Measurements from ENCODE around the gene BET1L. TPM values are rescaled to one million over a fixed set of nuclear protein-coding genes. Genes with fewer than 3 reads are reported as not detected.

Gene BET1L
- total and polyA plus RNA-seq, 10 of the 15 experiments (the other 5 are each of a cell fraction or from before 2014, with no cell fraction given): 6.7 to 55.4 (median 39.7) TPM

DNA sequence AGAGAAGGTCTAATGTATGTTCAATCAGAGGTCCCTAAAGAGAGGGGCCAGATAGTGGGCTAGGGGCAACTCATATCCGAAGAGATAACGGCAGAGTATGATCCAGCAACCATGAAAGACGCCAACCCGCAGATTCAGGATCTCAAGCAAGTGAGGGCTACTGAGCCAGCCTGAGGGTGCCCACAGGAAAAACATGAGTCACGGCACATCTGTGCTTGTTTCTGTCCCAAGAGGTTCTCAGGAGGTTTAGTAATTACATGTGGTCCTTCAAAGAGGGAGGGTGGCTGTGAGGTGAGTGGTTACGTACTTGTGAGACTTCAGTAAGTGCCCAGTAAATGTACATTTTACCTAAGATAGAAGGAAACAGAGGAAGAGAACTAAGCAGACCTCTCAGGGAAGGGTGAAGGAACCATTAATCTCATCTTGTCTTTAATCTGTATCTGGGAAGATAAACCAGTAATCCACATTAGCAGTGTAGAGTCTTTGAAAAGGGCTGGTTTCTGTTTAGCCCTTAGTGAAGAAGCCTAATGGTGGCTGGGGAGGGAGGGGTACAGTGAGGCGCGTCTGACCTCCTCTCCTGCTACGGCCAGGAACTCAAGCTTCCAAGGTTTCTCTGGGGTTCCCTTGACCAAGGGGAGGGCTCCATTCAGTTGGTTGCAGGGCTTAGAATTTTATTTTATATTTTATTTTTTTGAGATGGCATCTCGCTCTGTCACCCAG lies 18.7 kb upstream of the BET1L start:
- peak overlapping the region; percentile 7 for H3K27ac ChIP-seq (ENCODE audit: control insufficient read depth, insufficient read depth)
- H3K4me3 ChIP-seq: peak overlapping the region; percentile 37; the same call in 1 of the 2 replicates
- ChIA-PET POLR2A (interaction anchor here (0.5 kb wide), 1 partner anchor 21 kb away, joined by 5 read pairs; no protein-coding TSS in a partner anchor), RAD21 (ENCODE audit: unreplicated experiment) (interaction anchor here (0.7 kb wide), 1 partner anchor 374 kb away, joined by 3 read pairs; no protein-coding TSS in a partner anchor), CTCF (no interaction called here), SMC1A (ENCODE audit: uncharacterized antibody, unreplicated experiment) (no interaction called here)
- ATAC-seq (peak; percentile 99), DNase-seq (ENCODE audit: low read depth, low spot score) (peak; percentile 53), FAIRE-seq (peak; percentile 79)
- peak overlapping the region; percentile 1 for H3K4me2 ChIP-seq (ENCODE audit: control insufficient read depth, insufficient read depth)
- no peaks in the 10 kb centered on the region for H3K27me3 ChIP-seq (replicated peaks in 1 of 2; ENCODE audit: control insufficient read depth in 2 of 2, insufficient read depth in 2 of 2, low read length in 1 of 2)
- 33% methylated on average over 10 of the region's 10 CpGs for WGBS (ENCODE audit: insufficient coverage, insufficient replicate concordance, low lambda C conversion rate, missing lambda C conversion rate)
- H3K36me3 ChIP-seq (ENCODE audit: control insufficient read depth in 2 of 2, insufficient read depth in 2 of 2, low read length in 1 of 2): peaks cover 0 to 3% of the 10 kb centered on the region in 2 experiments; a peak in 2 of 4 replicates
- no peaks in the 10 kb centered on the region for H3K9me3 ChIP-seq (replicated peaks; ENCODE audit: control insufficient read depth, insufficient read depth, low read length)
- peak overlapping the region; percentile 63 for H2AFZ ChIP-seq (ENCODE audit: control insufficient read depth, low read depth, low read length)
- no peaks in the 10 kb centered on the region for H3K79me2 ChIP-seq (ENCODE audit: control insufficient read depth, insufficient read depth, low read length)
- in situ Hi-C loops (cut with MboI) (no loop called here), intact Hi-C loops (cut with micrococcal nuclease; ENCODE audit: unreplicated experiment) (no loop called here)
- no TSS peak for BruUV-seq (replicated peaks)
- H3K9ac ChIP-seq (ENCODE audit: control insufficient read depth, insufficient read depth, low read length): peak overlapping the region; percentile 35; the same call in 1 of the 2 replicates
- no peaks in the 10 kb centered on the region for H3K4me1 ChIP-seq (ENCODE audit: control insufficient read depth, insufficient read depth, low read length)
- H4K20me1 ChIP-seq (ENCODE audit: control insufficient read depth, insufficient read depth): no peaks in the 10 kb centered on the region
- TF ChIP-seq ZBTB11 (CRISPR knock-in tag; IDR thresholded peaks at IDR 0.05) (no peak), ATF7 (IDR thresholded peaks at IDR 0.05; ENCODE audit: low read depth) (peak; percentile 41), SMC3 (IDR thresholded peaks at IDR 0.05; ENCODE audit: borderline replicate concordance, low read length) (0 out of 2 replicates have a peak, but pooled peaks have one; percentile 5), ASH2L (IDR thresholded peaks at IDR 0.05; ENCODE audit: borderline replicate concordance, low read depth) (no peak), RUNX3 (IDR thresholded peaks at IDR 0.05; ENCODE audit: low read length) (peak; percentile 42; the same call in 1 of the 2 replicates), TCF12 (IDR thresholded peaks at IDR 0.05; ENCODE audit: low read depth, low read length) (0 out of 2 replicates have a peak, but pooled peaks have one; percentile 24), SMAD5 (IDR thresholded peaks at IDR 0.05; ENCODE audit: low read depth) (no peak), POLR2A (IDR thresholded peaks at IDR 0.05; ENCODE audit: low read depth, low read length) (peak; percentile 46; the same call in 1 of the 2 replicates), TCF7 (IDR thresholded peaks at IDR 0.05; ENCODE audit: borderline replicate concordance) (no peak), KDM1A (IDR thresholded peaks at IDR 0.05; ENCODE audit: borderline replicate concordance) (no peak), MEF2B (IDR thresholded peaks at IDR 0.05; ENCODE audit: partially characterized antibody, poor library complexity, severe bottlenecking) (peak; percentile 61), SREBF2 (IDR thresholded peaks at IDR 0.05; ENCODE audit: low read length) (no peak), MTA2 (IDR thresholded peaks at IDR 0.05; ENCODE audit: low read depth) (peak; percentile 37; the same call in 1 of the 2 replicates)
- TF ChIP-seq, protein P1, sequence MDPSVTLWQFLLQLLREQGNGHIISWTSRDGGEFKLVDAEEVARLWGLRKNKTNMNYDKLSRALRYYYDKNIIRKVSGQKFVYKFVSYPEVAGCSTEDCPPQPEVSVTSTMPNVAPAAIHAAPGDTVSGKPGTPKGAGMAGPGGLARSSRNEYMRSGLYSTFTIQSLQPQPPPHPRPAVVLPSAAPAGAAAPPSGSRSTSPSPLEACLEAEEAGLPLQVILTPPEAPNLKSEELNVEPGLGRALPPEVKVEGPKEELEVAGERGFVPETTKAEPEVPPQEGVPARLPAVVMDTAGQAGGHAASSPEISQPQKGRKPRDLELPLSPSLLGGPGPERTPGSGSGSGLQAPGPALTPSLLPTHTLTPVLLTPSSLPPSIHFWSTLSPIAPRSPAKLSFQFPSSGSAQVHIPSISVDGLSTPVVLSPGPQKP (IDR thresholded peaks at IDR 0.05; ENCODE audit: low read depth, low read length): no peak
- TF ChIP-seq, protein P2, sequence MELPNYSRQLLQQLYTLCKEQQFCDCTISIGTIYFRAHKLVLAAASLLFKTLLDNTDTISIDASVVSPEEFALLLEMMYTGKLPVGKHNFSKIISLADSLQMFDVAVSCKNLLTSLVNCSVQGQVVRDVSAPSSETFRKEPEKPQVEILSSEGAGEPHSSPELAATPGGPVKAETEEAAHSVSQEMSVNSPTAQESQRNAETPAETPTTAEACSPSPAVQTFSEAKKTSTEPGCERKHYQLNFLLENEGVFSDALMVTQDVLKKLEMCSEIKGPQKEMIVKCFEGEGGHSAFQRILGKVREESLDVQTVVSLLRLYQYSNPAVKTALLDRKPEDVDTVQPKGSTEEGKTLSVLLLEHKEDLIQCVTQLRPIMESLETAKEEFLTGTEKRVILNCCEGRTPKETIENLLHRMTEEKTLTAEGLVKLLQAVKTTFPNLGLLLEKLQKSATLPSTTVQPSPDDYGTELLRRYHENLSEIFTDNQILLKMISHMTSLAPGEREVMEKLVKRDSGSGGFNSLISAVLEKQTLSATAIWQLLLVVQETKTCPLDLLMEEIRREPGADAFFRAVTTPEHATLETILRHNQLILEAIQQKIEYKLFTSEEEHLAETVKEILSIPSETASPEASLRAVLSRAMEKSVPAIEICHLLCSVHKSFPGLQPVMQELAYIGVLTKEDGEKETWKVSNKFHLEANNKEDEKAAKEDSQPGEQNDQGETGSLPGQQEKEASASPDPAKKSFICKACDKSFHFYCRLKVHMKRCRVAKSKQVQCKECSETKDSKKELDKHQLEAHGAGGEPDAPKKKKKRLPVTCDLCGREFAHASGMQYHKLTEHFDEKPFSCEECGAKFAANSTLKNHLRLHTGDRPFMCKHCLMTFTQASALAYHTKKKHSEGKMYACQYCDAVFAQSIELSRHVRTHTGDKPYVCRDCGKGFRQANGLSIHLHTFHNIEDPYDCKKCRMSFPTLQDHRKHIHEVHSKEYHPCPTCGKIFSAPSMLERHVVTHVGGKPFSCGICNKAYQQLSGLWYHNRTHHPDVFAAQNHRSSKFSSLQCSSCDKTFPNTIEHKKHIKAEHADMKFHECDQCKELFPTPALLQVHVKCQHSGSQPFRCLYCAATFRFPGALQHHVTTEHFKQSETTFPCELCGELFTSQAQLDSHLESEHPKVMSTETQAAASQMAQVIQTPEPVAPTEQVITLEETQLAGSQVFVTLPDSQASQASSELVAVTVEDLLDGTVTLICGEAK (IDR thresholded peaks at IDR 0.05; ENCODE audit: borderline replicate concordance): no peak

Measured in GM12878 (cell line).